IPS-NIHi11 (cell line): Measurements from ENCODE around the gene EIF5AL1.
"Not testable (repeated sequence)": the region's sequence is repeated elsewhere in the genome, so short reads cannot be mapped to it uniquely, and the experiment has no call there.

Experiments used
- DNase-seq: peaks from one replicate; pipeline ENCODE4 v3.0.0; 2012; ENCODE audit warnings: mixed read lengths, low spot score

Gene EIF5AL1

DNA sequence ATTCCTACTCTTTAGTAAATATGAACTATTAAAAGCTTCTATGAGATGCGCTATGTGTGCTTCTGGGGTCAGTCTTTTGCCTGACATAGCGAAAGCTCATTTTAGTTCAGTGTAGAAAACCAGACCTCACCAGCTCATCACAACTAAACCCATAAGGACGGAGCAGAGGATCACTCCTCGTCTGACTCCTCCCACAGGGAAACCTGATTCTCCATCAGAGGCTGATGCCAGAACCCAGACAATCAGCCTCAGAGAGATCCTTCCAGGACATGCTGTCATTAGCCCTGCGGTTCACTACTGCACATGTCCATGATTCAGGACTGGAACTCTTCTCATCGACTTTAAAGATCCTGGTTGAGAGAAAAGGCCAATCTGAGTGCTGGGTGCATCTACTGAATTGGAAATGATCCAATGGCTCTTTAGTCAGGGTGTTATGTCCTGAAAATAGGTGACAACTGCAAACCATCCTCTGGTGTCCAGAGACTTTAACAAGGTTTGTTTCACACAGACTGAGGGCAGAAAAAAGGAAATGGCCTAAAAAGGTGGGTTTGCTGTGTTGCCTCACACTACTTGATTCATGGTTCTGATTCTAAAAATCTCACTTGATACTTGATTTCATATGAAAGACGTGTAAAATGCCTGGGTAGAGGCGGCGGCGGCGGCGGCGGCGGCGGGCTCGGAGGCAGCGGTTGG is at the start of gene EIF5AL1:
Gene EIF5AL1, plus strand, starts transcription at position 643 of the 693 bp plus-strand sequence. CDS start 117 bp downstream, outside the sequence.
- DNase-seq, result not testable (repeated sequence)

DNA sequence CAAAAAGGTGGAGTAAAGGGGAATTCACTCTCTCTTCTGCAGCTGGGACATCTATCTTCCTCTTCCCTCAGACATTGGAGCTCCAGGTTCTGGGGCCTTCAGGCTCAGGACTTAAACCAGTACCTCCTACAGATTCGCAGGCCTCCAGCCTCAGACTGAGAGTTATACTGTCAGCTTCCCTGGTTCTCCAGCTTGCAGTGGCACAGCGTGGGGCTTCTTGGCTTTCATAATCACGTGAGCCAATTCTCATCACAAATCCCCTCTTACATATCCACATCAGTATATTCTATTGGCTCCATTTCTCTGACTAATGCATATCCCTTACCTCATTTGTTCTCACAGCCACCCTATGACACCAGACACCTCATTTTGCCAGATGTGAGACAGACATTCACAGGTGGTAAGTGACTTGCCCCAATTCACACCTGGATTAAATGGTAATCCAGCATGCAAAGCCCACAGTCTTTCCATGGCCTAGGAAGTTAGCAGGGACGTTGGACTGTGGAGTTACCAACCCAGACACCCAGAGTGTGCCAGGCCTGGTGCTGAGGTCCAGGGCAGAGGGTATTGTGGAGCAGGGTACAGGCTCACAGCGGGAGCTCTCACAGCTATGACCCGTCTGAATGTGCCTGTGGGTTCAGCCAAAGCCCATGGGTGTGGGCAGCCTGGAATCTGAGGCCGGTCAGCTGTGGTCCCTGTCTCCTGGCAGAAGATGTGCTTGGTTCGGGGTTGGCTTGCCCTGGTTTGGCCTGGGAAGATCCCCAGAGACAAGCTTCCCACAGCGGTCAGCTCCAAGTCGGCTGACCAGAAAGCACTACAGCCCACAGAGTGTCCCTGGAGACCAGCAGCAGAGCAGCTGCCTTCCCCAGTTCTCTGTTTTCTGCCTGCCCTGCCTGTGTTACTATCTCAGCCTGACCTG is 48.5 kb upstream of the EIF5AL1 start:
- DNase-seq, result no peak

DNA sequence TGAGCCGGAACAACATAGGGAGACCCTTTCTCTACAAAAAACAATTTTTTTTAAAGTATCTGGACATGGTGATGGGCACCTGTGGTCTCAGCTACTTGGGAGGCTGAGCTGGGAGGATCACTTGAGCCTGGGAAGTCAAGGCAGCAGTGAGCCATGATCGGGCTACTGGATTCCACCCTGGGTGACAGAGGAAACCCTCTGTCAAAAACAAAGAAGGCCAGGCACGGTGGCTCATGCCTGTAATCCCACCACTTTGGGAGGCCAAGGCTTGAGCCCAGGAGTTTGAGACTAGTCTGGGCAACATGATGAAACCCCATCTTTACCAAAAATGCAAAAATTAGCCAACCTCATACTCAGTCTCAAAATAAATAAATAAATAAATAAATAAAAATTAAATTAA is 47.0 kb upstream of the EIF5AL1 start:
- DNase-seq, result no peak

DNA sequence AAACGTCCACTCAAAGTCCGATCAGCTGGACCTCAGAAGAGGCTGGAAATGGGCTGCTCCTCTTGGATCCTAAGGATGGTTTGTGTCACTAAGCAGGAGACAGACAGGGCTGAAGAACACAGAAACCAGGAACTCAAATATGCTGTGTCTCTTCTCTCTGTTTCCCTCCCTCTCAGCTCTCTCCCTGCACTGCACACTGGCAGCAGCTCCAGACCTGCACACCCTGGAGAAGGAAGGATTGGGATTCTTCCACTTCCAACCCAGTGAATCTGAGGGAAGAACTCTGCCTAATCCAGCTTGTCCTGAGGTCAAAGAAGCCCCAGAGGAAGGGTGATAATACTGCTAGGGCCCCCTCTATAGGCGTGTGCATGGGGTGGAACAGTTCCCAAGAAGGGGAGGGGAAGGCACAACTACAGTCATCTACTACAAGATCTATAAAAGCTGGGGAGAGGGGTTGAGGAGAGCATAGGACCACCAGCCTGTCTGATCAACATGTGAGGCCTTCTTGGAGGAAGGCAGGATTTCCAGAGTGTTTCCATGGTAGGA is 44.2 kb upstream of the EIF5AL1 start:
- DNase-seq, result no peak

DNA sequence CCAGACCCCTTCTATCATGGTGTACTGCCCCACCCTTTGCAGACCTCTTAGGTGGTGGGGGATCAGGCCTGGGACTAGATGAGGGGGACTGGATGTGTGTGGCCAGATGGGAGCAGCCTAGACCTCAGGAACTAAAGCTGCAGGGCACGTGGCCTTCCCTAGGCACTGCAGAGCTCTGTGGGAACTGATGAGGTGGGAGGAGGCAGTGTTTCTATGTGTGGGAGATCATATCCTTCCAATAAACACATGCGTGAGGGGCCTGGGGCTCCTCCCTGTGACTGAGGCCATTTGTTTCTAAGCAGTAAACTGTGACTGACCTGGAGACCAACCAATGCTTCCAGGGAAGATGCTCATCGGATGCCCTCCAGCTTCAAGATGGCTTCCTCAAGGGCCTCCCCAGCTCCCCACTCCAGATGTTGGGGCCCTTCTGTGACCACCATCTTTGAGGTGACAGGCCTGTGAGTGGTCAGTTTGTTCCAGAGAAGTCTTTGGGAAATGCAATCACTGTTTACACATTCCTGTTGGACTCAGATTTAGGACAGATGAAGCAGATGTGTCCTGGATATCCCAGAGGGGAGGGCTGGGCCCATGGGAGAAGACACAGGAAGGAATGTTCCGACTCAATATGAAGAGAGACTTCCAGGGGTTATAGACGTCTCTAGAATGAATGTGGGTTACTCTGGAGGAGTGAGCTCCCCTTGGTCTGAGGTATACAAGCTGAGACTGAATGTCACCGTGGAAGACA is 43.3 kb upstream of the EIF5AL1 start:
- DNase-seq, result no peak

DNA sequence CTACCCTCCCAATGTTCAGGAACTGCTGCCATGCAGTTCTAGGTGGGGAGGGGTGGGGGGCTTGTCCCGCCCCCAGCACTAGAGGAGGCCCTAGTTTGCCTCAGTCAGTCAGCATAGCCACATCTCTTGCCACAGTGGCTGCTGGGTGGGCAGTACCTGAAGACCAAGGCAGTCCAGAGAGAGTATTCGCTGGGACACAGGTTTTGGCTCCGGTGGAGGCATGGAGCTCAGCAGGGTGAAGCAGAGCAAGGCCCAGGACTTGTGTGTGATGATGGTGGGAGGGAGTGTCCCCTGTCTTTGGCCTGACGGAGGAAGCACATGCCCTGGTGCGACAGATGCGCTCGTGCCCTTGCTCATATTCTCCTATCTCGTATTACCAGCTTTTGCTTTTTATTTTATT is 42.2 kb upstream of the EIF5AL1 start:
- no peak for DNase-seq

DNA sequence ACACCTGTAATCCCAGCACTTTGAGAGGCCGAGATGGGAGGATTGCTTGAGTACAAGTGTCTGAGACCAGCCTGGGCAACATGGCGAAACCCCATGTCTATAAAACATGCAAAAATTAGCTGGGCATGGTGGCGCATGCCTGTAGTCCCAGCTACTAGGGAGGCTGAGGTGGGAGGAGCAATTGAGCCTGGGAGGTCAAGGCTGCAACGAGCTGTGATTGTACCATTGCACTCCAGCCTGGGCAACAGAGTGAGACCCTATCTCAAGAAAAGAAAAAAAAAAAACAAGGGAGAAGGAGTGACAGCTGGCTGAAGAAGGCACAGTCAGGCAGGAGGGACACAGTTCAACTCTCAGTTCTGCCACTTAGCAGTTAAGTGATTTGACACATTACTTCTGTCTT is 40.6 kb upstream of the EIF5AL1 start:
- DNase-seq, result no peak

DNA sequence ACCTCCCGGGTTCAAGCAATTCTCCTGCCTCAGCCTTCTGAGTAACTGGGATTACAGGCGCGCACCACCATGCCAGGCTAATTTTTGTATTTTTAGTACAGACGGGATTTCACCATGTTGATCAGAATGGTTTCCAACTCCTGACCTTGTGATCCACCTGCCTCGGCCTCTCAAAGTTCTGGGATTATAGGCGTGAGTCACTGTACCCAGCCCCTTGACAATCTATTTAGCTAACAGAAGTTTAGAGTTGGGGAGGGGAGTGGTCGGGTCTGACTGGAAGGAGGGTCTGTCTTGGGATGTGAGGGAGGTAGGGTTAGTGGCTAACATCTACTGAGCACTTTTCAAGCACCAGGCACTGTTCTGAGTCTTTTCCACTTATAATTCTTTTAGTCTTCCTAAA is 39.9 kb upstream of the EIF5AL1 start:
- no peak for DNase-seq

DNA sequence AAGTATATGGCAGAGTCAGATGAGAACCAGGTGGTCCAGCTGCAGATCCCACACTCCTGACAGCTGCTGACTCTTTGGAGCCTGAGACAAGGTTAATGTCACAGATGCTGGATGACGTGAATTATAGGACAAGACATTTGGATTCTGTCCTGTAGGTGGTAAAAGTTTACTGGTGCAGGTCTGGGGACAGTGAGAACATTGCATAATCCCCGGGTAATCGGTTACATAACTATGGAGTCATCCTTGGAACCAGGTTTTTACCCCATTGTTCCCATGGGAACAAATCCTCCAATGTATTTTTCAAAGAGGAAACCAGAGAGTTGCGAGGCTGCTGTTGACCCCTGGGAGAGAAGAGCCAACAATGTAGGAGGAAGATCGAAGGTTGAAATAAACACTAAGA is 39.4 kb upstream of the EIF5AL1 start:
- no peak for DNase-seq

DNA sequence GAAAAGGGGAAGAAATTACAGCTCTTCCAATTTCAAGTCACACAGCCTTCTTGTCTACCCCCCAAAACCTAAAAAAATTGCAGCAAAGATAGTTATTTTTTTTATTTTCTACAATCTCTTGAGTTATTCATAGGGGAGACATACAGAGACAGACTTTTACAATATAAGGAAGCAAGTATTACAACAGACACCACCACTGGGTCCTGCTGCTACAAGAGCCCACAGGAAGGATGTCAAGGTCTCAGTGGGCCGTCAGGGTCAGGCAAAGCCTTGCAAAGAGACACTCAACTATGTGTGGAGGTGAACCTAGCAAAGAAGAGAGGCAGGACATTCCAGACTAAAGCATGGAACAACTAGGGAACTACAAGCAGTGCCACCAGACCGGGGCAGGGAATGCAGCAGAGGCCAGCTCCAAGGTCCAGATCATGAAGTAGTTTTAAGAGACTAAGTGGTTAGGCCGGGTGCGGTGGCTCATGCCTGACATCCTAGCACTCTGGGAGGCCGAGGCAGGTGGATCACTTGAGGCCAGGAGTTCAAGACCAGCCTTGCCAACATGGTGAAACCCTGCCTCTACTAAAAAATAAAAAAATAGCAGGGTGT is 38.7 kb upstream of the EIF5AL1 start:
- DNase-seq, result no peak

DNA sequence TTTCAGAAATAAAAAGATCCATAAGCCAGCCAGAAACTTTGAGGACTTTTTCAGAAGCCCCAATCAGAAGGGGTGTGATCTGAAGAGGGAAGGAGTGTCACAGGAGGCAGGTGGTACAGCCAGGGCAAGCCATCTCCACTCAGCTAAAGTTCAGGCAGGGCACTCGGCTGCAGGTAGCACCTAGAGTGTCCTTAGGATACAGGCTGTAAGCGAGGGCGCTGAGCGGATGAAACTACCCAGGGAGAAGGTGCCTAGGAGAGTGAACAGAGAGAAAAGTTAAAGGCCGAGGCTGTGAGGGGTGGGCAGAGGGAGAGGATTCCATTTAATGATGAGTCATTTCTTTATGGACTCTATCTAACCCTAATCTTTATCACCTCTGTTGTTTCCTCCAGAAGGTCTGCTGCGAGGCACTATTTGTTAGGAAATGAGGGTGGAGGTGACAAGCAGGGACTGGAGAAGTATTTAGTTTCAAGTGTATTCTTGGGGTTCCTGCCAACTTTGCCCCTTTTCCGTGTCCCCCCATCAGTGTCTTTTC is 37.1 kb upstream of the EIF5AL1 start:
- no peak for DNase-seq

DNA sequence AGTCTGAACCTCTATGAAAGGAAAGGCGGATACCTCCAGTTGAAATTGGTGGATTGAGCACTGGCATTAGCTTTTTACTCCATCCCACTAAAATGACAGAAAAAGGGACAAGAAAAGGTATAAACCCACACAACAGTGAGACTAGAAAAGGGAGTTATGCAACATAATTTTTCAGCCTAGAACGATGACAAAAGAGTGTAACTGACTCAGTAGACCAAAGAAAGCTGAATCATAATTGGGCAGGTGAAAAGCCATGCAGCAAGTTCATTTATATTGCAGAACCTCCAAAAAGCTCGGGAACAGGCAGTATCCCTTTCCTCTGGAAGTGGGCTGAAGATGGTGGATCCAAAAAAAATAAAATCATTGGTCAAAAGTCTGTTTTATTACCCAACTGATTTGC is 36.5 kb upstream of the EIF5AL1 start:
- no peak for DNase-seq

DNA sequence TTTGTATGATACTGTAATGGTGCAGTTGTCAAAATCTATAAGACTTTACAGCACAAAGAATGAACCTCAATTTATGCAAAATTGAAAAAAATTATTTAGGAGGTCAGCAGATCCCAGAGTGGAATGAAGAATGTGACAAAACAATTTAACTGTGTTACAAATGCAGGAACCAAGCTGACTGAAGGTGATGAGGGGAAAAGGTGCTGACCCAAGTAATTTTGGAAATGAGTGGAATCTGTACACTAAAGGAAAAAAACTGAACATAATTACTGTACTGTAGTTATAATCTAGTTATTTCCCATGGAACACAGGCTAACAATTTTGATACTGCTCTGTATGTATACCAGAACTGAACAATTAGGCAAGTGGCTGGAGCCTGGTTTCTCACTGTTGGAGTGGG is 35.7 kb upstream of the EIF5AL1 start:
- no peak for DNase-seq

DNA sequence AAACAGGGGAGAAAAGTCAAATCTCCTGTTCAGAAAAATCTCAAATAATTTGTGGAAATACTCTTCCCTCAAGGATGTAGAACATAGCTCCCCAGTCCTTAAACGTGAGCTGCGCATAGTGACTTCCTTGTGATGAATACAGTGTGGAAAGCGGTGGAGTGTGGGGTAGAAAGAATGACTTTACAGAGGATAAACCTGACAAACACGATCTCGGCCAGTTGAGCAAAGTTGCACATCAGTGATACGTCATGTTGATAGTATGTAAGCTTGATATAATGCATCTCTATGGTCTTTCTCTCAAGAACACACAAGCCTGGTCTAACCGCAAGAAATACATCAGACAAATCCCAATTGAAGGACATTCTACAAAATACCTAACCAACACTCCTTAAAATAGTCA is 34.9 kb upstream of the EIF5AL1 start:
- DNase-seq, result no peak

DNA sequence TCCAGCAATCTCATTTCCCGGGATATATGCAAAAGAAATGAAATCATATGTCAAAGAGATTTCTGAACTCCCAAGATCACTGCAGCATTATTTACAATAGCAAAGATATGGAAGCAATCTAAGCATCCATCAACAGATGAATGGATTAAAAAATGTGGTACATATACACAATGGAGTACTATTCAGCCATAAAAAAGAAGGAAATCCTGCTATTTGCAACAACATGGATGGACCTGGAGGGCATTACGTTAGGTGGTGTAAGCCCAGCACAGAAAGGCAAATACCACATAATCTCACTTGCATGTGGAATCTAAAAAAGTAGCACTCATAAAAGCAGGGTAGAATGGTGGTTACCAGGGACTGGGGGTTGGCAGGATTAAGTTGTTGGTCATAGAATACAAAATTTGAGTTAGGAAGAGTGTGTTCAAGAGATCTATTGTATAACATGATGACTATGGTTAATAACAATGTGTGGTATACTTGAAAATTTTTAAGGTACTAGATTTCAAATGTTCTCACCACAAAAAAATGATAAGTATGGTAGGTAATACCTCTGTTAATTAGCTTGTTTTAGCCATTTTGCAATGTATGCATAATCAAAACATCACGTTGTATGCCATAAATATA is 32.9 kb upstream of the EIF5AL1 start:
- DNase-seq, result no peak

DNA sequence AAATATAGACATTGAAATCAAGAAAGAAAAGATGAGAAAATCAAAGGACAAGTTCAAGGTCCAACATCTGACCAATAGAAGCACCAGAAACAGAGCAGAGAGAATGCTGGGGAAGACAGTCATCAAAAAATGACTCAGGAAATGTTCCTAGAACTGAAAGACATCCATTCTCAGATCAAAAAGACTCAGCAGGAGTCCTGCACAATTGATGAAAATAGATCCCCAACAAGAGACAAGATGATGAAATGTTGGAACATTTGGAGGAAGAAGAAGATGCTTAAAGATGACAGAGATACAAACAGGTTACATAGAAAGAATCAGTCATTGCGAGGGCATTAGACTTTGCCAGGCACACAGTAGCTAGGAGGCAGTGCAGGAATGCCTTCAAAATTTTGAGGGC is 30.0 kb upstream of the EIF5AL1 start:
- DNase-seq, result no peak

DNA sequence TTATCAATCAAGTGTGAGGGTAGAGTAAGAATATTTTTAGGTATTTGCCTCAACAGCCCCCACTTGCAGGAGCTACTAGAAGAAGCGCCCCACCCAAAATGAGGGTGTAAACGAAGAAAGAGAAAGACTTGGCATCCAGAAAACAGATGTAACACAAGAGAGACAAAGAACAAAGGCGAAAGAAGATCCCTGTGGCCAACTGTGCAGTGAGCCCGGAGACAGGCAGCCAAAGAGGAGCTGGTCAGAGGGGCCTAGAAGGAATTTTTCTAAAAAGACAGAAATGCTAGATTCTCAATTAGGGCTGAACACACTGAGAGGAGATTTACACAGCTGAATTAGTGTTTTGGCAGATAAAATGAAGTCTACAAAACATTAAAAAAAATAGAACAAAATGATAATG is 29.6 kb upstream of the EIF5AL1 start:
- DNase-seq, result no peak

DNA sequence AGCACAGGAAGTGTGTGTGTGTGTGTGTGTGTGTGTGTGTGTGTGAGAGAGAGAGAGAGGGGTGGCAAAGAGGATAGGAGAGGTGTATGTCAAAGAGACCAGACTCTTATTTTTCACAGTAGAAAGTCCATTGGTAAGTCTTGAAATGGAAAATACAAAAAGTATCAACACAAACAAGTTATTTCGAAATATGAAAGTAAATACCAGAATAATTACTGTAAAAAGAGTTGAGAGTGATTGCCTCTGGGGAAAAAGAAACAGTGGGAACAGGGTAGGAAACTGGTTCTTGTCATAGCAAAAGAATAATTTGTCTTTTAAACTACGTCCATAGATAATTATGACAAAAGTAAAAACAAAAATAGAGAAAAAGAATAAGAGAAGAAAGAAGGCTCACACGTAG is 29.0 kb upstream of the EIF5AL1 start:
- DNase-seq, result no peak

DNA sequence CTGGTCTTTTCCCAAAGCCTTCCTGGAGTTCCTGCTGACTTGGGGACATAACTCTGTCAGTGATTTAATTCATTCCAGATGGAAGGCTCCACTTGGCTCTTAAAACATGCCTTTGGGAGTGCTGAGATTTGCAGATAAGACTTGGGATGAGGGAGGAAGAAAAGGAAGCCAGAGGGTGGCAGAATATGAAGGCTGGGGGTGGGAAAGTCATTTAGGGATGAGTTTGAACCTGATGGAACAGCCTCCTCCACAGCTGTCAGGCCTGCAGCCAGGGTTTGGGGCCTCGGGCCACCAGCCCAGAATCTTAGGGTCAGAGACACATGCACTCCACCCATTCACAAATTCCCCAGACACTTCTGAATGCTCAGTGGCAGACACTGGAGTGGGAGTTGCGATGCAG is 28.4 kb upstream of the EIF5AL1 start:
- no peak for DNase-seq

DNA sequence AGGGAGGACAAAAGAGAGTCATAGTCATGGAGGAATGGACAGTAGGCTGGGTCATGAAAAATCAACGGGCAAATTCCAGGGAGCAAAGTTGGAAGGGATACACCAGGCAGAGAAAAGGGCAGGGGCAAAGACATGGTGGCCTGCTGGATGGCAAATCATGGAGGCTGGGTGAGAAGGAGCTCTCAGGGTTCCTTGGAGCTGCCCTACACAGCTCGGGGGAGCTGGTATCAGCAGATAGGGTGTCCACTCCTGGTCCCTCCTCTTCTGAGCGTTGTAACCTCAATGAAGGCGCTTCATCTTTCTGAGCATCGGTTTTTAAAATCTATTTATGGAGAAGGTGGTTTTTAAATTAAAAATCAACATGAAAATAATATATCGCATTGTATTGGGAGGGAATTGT is 27.9 kb upstream of the EIF5AL1 start:
- DNase-seq, result no peak
